Common myeloid progenitor, CD34-positive (primary cell): ENCODE measurements around the gene JAK1.

Experiments used
- CTCF ChIA-PET: fragments of 350-600 bp; sonication (Branson Sonifier 250); formaldehyde crosslinking; loops from one replicate; lab custom pipeline; 2021; ENCODE audit warnings: antibody characterized with exemption; lab: Charles Lee
- POLR2A ChIA-PET: fragments of 350-600 bp; sonication (Branson Sonifier 250); formaldehyde crosslinking; loops from one replicate; lab custom pipeline; 2021; ENCODE audit warnings: antibody characterized with exemption; lab: Charles Lee
- DNase-seq, 3 donors: peaks; one replicate each; pipeline versions ENCODE4 v3.0.0 to v3.0.0-alpha.2; 2013
- H3K27ac ChIP-seq, 2 experiments: 1 replicate in 1 of 2; 2 replicates in 1 of 2; pipeline ENCODE4 v1.7.0; 2013; ENCODE audit warnings: inconsistent platforms in 2 of 2, low read length in 2 of 2, mild to moderate bottlenecking in 2 of 2, low read depth in 1 of 2, moderate library complexity in 1 of 2; ENCODE audit not compliant: severe bottlenecking in 2 of 2, insufficient read depth in 1 of 2, poor library complexity in 1 of 2
- H3K27me3 ChIP-seq, 5 experiments: replicated peaks in 2 of 5; 1 replicate in 3 of 5; 2 replicates in 2 of 5; pipeline versions ENCODE4 v1.6.1 to v1.7.0; 2013; ENCODE audit warnings: low read length in 4 of 5, mild to moderate bottlenecking in 2 of 5, moderate library complexity in 2 of 5, inconsistent platforms in 1 of 5; ENCODE audit not compliant: insufficient read depth in 5 of 5, control insufficient read depth in 4 of 5
- H3K36me3 ChIP-seq, 4 experiments: 1 replicate in 2 of 4; 2 replicates in 2 of 4; pipeline versions ENCODE4 v1.6.1 to v1.7.0; 2013; ENCODE audit warnings: low read length in 3 of 4, control low read depth in 1 of 4, mild to moderate bottlenecking in 1 of 4; ENCODE audit not compliant: control insufficient read depth in 4 of 4, insufficient read depth in 4 of 4
- H3K4me1 ChIP-seq, 4 experiments: 1 replicate in 3 of 4; 2 replicates in 1 of 4; pipeline versions ENCODE4 v1.6.1 to v1.7.1; 2013; ENCODE audit warnings: low read length in 3 of 4, mild to moderate bottlenecking in 3 of 4, control low read depth in 1 of 4, inconsistent platforms in 1 of 4, moderate library complexity in 1 of 4; ENCODE audit not compliant: control insufficient read depth in 4 of 4, insufficient read depth in 4 of 4; ENCODE audit errors: control extremely low read depth in 1 of 4
- H3K4me3 ChIP-seq, 7 experiments: 1 replicate in 4 of 7; 2 replicates in 3 of 7; pipeline versions ENCODE4 v1.5.1 to v1.7.0; 2013; ENCODE audit warnings: mild to moderate bottlenecking in 7 of 7, low read length in 6 of 7, moderate library complexity in 6 of 7, inconsistent platforms in 2 of 7, low read depth in 2 of 7, control low read depth in 1 of 7; ENCODE audit not compliant: insufficient read depth in 4 of 7, control insufficient read depth in 1 of 7; ENCODE audit errors: extremely low read depth in 1 of 7
- H3K9me3 ChIP-seq, 5 experiments: 1 replicate in 4 of 5; 2 replicates in 1 of 5; pipeline versions ENCODE4 v1.6.1 to v1.7.1; 2013; ENCODE audit warnings: low read length in 4 of 5, mild to moderate bottlenecking in 2 of 5, inconsistent platforms in 1 of 5, low read depth in 1 of 5, moderate library complexity in 1 of 5; ENCODE audit not compliant: control insufficient read depth in 4 of 5, insufficient read depth in 2 of 5; ENCODE audit errors: control extremely low read depth in 1 of 5
- WGBS: methylation state at CpG from one replicate; pipeline ENCODE4 v1.1.5; 2013; ENCODE audit not compliant: insufficient coverage; 5-methylcytosine and 5-hydroxymethylcytosine counted together

Gene JAK1

DNA sequence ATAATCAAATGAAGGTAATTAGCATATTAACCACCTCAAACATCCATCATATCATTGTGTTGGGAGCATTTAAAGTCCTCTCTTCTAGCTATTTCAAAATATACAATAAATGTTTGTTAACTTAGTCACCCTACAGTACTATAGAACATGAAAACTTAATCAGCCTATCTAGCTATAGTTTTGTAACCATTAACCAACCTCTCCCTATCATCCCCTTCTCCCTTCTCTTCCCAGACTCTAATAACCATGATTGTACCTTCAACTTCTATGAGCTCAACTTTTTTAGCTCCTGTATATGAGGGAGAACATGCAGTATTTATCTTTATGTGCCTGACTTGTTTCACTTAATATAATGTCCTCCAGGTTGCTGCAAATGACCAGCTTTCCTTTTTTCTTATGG lies 167.5 kb downstream of the JAK1 start:
- Histone ChIP-seq H3K27me3 (no peaks in the 10 kb centered on the region), H3K4me1 (no peaks in the 10 kb centered on the region), H3K9me3 (peaks cover 0 to 6% (median 0%) of the 10 kb centered on the region in 5 experiments), H3K27ac (no peak overlapping the region), H3K4me3 (no peak overlapping the region), H3K36me3 (peaks cover 0 to 8% (median 5%) of the 10 kb centered on the region in 4 experiments)
- no peak for DNase-seq
- POLR2A ChIA-PET = interaction anchor here (0.6 kb wide), 1 partner anchor 1237 kb away, joined by 8 read pairs; no protein-coding TSS in a partner anchor
- CTCF ChIA-PET = interaction anchor here (0.9 kb wide), 1 partner anchor 53 kb away, joined by 3 read pairs; no protein-coding TSS in a partner anchor

DNA sequence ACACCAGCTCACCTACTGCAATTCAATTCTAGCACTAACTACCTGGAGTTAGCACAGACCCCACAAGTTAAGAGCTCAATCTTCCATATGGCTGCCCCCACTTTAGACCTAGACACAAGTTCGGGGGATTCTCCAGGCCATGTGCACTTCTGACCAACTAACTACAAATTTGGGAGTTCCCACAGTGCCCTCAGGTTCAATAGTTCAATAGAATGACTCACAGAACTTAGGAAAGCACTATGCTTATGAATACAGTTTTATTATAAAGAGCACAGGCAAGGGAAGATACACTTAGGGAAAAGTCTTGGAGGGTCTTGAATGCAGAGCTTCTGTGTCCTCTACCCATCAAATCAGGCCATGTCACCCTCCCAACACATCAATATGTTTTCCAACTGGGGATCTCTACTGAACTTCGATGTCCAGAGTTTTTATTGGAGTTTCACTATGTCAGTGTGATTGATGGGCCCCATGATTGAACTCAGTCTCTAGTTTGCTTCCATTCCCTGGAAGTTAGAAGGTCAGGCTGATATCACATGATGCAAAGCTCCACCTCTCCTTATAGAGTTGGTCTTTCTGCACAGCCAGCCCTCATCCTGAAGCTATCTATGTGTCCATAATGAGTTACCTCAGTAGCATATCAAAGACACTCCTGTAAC lies 175.4 kb downstream of the JAK1 start:
- peaks cover 10 to 51% (median 28%) of the 10 kb centered on the region in 4 experiments for H3K36me3 ChIP-seq
- no peaks in the 10 kb centered on the region for H3K4me1 ChIP-seq
- CTCF ChIA-PET = interaction anchor here (1.2 to 2.2 kb wide), 2 partner anchors 15 to 34 kb away, joined by 3 to 8 read pairs; no protein-coding TSS in a partner anchor
- H3K4me3 ChIP-seq = no peak overlapping the region
- peak in 2 of 3 donors; percentile 22 to 28 for DNase-seq
- 100% methylated on average over 1 of the region's 2 CpGs for WGBS
- H3K27me3 ChIP-seq = no peaks in the 10 kb centered on the region
- peaks cover 2 to 17% (median 8%) of the 10 kb centered on the region in 5 experiments for H3K9me3 ChIP-seq
- POLR2A ChIA-PET = no interaction called here
- no peak overlapping the region for H3K27ac ChIP-seq
